Measurements from ENCODE around the gene RAB31. TPM values are rescaled to one million over a fixed set of nuclear protein-coding genes. Genes with fewer than 3 reads are reported as not detected.

RAB31 gene
- total and polyA plus RNA-seq, 2 of the 13 experiments (the other 11 are each of a cell fraction or from before 2014, with no cell fraction given) = 1.1 to 1.7 TPM

GRCh38 chr18:9737006-9737405 lies 28.9 kb downstream of the RAB31 start (continued):
- TF ChIP-seq ZXDC (CRISPR knock-in tag; IDR thresholded peaks at IDR 0.05) (no peak), NFE2L2 (IDR thresholded peaks at IDR 0.05; ENCODE audit: low read length) (0 out of 2 replicates have a peak, but pooled peaks have one; percentile 32)

- H3K4me3 ChIP-seq (replicated peaks in 1 of 3; ENCODE audit: insufficient read depth in 1 of 3, low read depth in 2 of 3, low read length in 3 of 3) = no peak overlapping the region
- FAIRE-seq (no peak), ATAC-seq (no peak), DNase-seq (ENCODE audit: low spot score) (no peak)
- H3K27me3 ChIP-seq (ENCODE audit: control insufficient read depth in 1 of 2, insufficient read depth in 2 of 2, low read length in 2 of 2) = no peaks in the 10 kb centered on the region; a peak in 1 of 5 replicates
- no peak overlapping the region for H2AFZ ChIP-seq (ENCODE audit: low read length)
- no peaks in the 10 kb centered on the region for H4K20me1 ChIP-seq (ENCODE audit: insufficient read depth, low read length)
- ChIA-PET CTCF (ENCODE audit: low intra/inter-chr PET ratio, low total read pairs) (no interaction called here), POLR2A (no interaction called here)
- no peak overlapping the region for H3K27ac ChIP-seq (ENCODE audit: extremely low read length, insufficient read depth, low read length)
- intact Hi-C loops (cut with micrococcal nuclease; ENCODE audit: unreplicated experiment) (no loop called here), in situ Hi-C loops (cut with HindIII; ENCODE audit: extremely low pct_ligation_motif_present, low pct_unique_long_range_greater_than_20kb) (no loop called here)
- H3K4me1 ChIP-seq (ENCODE audit: insufficient read depth, low read length) = peaks cover 49% of the 10 kb centered on the region
- no peaks in the 10 kb centered on the region for H3K36me3 ChIP-seq (replicated peaks in 1 of 2; ENCODE audit: control insufficient read depth in 1 of 2, insufficient read depth in 2 of 2, low read length in 2 of 2)
- H3K79me2 ChIP-seq (ENCODE audit: insufficient read depth, low read length) = no peaks in the 10 kb centered on the region
- H3K9ac ChIP-seq (ENCODE audit: insufficient read depth, low read depth, low read length) = no peak overlapping the region
- no peak overlapping the region for H3K4me2 ChIP-seq (ENCODE audit: low read depth, low read length)
- H3K9me3 ChIP-seq (ENCODE audit: low read length) = no peaks in the 10 kb centered on the region
- 15% methylated on average over 7 of the region's 13 CpGs for WGBS (ENCODE audit: low lambda C conversion rate)
- BruUV-seq (replicated peaks) = no TSS peak
- TF ChIP-seq ZNF761 (CRISPR knock-in tag; conservative IDR thresholded peaks at IDR 0.05) (no peak), ZNF18 (CRISPR knock-in tag; IDR thresholded peaks at IDR 0.05; ENCODE audit: insufficient replicate concordance) (no peak), PREB (CRISPR knock-in tag; IDR thresholded peaks at IDR 0.05) (no peak), DBP (CRISPR knock-in tag; IDR thresholded peaks at IDR 0.05; ENCODE audit: not compliant biosample characterization) (no peak), ZNF263 (CRISPR knock-in tag; IDR thresholded peaks at IDR 0.05) (no peak)
These were observed 29.5 kb downstream of the RAB31 start for GRCh38 chr18:9737472-9738121.
